Prostate gland (tissue), 2 donors: ENCODE measurements around the gene DCAF10. TPM values are rescaled to one million over a fixed set of nuclear protein-coding genes. Genes with fewer than 3 reads are reported as not detected.
A peak's percentile ranks its signal among the peaks of the same experiment; 100 is the strongest.

Experiments
- DNase-seq: peaks from one replicate; pipeline ENCODE4 v3.0.0-alpha.2; 2019; ENCODE audit warnings: low spot score
- H3K27ac ChIP-seq, 2 donors: fragments of 200-600 bp; sonication (generic); 2 replicates each; pipeline ENCODE4 v1.5.1; 2017 to 2019
- H3K27me3 ChIP-seq: fragments of 200-600 bp; sonication (generic); replicated peaks from 2 replicates; pipeline ENCODE4 v1.5.1; 2019; ENCODE audit not compliant: insufficient read depth
- H3K36me3 ChIP-seq, 2 donors: fragments of 200-600 bp; sonication (generic); 1 replicate in 1 of 2; 2 replicates in 1 of 2; pipeline versions ENCODE4 v1.5.1 to v1.8.1; 2017 to 2019
- H3K4me1 ChIP-seq: fragments of 200-600 bp; sonication (generic); replicated peaks from 2 replicates; pipeline ENCODE4 v1.5.1; 2019
- H3K4me3 ChIP-seq, 2 donors: fragments of 200-600 bp; sonication (generic); 2 replicates each; pipeline ENCODE4 v1.5.1; 2017 to 2019
- H3K9me3 ChIP-seq: fragments of 200-600 bp; sonication (generic); 2 replicates; pipeline ENCODE4 v1.5.1; 2017
- CTCF ChIP-seq, 4 experiments: fragments of 200-600 bp in 2 of 4; fragments of 450-650 bp in 2 of 4; sonication (generic) in 2 of 4; IDR thresholded peaks; 1 replicate in 3 of 4; 2 replicates in 1 of 4; pipeline ENCODE4 v1.5.1; 2016 to 2019; ENCODE audit warnings: antibody characterized with exemption in 4 of 4, mild to moderate bottlenecking in 2 of 4, moderate library complexity in 2 of 4
- POLR2A ChIP-seq: fragments of 450-650 bp; IDR thresholded peaks from one replicate; pipeline ENCODE4 v1.6.1; 2016; ENCODE audit warnings: antibody characterized with exemption, mild to moderate bottlenecking
- POLR2AphosphoS5 ChIP-seq: sonication (generic); formaldehyde crosslinking; IDR thresholded peaks from one replicate; pipeline ENCODE4 v1.6.1; 2017; ENCODE audit warnings: antibody characterized with exemption
- WGBS: methylation state at CpG from one replicate; pipeline ENCODE4 v1.1.5; 2018; 5-methylcytosine and 5-hydroxymethylcytosine counted together
- intact Hi-C: fragments of 100-400 bp; cut with DNase I; formaldehyde crosslinking; loops from one replicate; pipeline ENCODE4 v1.14.2; 2022
- total RNA-seq, 2 donors: library from RNA; depleted of rRNA; stranded (reverse); fragments of >200 nt; gene quantifications; one replicate each; pipeline ENCODE4 v1.1.0, GENCODE V29; 2016

The DCAF10 gene
- total RNA-seq, 2 donors from 2014 or later, result 24.2 to 30.5 TPM

- Histone ChIP-seq H3K27ac (peak within 1 kb of the TSS; percentile 83 to 85), H3K36me3 (no peaks in the 10 kb centered on the region), H3K4me1 (peaks cover 6% of the 10 kb centered on the region), H3K4me3 (peak within 1 kb of the TSS; percentile 75 to 90), H3K9me3 (no peaks in the 10 kb centered on the region), H3K27me3 (no peaks in the 10 kb centered on the region)
- intact Hi-C loops, result loop anchor here (10.0 kb wide), 1 partner anchor 419 kb away; the partner anchor contains the start of gene POLR1E
- WGBS, result under 1% methylated on average over 73 of the region's 84 CpGs
- peak; percentile 90 for DNase-seq
- TF ChIP-seq POLR2AphosphoS5, result peak; percentile 88
- peak; percentile 62 for TF ChIP-seq POLR2A
- TF ChIP-seq CTCF (IDR thresholded peaks at IDR 0.05), result peak; percentile 83 to 97 (median 94)
These were observed 103.2 kb downstream of the DCAF10 start, which contains the start of gene SLC25A51 for GRCh38 chr9:37903647-37904444. SLC25A51 (minus strand) TSS chr9:37904127; CDS start chr9:37888550, 15,577 bp downstream.

- TF ChIP-seq POLR2AphosphoS5 (no peak), CTCF (IDR thresholded peaks at IDR 0.05) (no peak), POLR2A (no peak)
- H3K36me3 ChIP-seq, result no peaks in the 10 kb centered on the region
- H3K9me3 ChIP-seq, result no peaks in the 10 kb centered on the region
- peak overlapping the region; percentile 75 to 90 for H3K4me3 ChIP-seq
- H3K27me3 ChIP-seq, result no peaks in the 10 kb centered on the region
- no peak for DNase-seq
- peaks cover 6% of the 10 kb centered on the region for H3K4me1 ChIP-seq
- intact Hi-C loops, result loop anchor here (10.0 kb wide), 1 partner anchor 420 kb away; the partner anchor contains the start of gene POLR1E
- H3K27ac ChIP-seq, result peak overlapping the region; percentile 83 to 85
- WGBS, result 12% methylated on average over 36 of the region's 36 CpGs
These were observed 104.0 kb downstream of the DCAF10 start for GRCh38 chr9:37904445-37905130.

GRCh38 chr9:37905131-37905505, 104.5 kb downstream of the DCAF10 start:
- H3K4me3 ChIP-seq, result no peak overlapping the region
- no peak overlapping the region for H3K27ac ChIP-seq
- peaks cover 6% of the 10 kb centered on the region for H3K4me1 ChIP-seq
- 65% methylated on average over 10 of the region's 10 CpGs for WGBS
- intact Hi-C loops, result loop anchor here (10.0 kb wide), 1 partner anchor 420 kb away; the partner anchor contains the start of gene POLR1E
- H3K27me3 ChIP-seq, result no peaks in the 10 kb centered on the region
- no peaks in the 10 kb centered on the region for H3K36me3 ChIP-seq
- no peak for DNase-seq
- TF ChIP-seq POLR2AphosphoS5 (no peak), POLR2A (no peak), CTCF (IDR thresholded peaks at IDR 0.05) (no peak)
- no peaks in the 10 kb centered on the region for H3K9me3 ChIP-seq

GRCh38 chr9:37905776-37906175, 105.2 kb downstream of the DCAF10 start:
- H3K27me3 ChIP-seq, result no peaks in the 10 kb centered on the region
- H3K9me3 ChIP-seq, result no peaks in the 10 kb centered on the region
- no peak for TF ChIP-seq POLR2A
- TF ChIP-seq CTCF (IDR thresholded peaks at IDR 0.05), result no peak
- no peak for TF ChIP-seq POLR2AphosphoS5
- intact Hi-C loops, result loop anchor here (10.0 kb wide), 1 partner anchor 421 kb away; the partner anchor contains the start of gene POLR1E
- H3K4me3 ChIP-seq, result no peak overlapping the region
- H3K36me3 ChIP-seq, result no peaks in the 10 kb centered on the region
- H3K27ac ChIP-seq, result no peak overlapping the region
- DNase-seq, result no peak
- 88% methylated on average over 4 of the region's 4 CpGs for WGBS
- peaks cover 6% of the 10 kb centered on the region for H3K4me1 ChIP-seq
